HG02885 (cell line): ENCODE data around the gene ANKRD44.

Experiments used
- ATAC-seq: cut with Tn5 transposase; IDR thresholded peaks from one replicate; pipeline ENCODE4 v1.9.1; 2021; ENCODE audit warnings: mild to moderate bottlenecking; ENCODE audit not compliant: unreplicated experiment, poor library complexity

ANKRD44 gene

DNA sequence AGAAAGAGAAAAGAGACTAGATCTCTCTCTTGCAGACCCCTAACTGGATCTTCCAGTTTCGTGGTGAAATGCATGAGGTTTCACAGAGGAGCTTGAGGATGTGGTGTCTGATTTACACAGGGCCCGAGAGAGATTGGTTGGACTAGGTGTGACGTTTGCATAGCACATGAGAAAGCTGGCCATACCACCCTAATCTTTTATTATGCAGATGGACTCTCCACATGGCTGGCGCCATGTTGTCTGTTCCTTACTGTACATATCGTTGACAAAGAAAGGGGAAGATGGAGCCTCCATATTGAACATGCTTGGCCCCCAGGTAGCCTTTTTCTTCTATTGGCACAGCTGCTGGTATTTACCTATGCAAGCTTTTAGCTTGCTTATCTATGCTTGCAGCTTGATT, 356.6 kb downstream of the ANKRD44 start:
- no peak for ATAC-seq

DNA sequence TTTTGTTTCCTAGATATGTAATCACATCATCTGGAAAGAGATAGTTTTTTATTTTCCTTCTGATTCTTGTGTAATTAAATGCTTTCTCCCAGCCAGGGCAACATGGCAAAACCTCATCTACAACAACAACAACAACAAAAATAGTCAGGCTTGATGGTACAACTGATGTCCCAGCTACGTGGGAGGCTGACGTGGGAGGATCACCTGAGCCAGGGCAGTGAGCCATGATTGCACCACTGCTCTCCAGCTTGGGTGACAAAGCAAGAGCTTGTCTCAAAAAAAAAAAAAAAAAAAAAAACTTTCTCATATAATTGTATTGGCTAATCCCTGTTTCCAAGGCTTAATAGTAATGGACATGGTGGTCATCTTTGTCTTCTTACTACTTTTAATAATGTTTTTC, 357.6 kb downstream of the ANKRD44 start:
- no peak for ATAC-seq

DNA sequence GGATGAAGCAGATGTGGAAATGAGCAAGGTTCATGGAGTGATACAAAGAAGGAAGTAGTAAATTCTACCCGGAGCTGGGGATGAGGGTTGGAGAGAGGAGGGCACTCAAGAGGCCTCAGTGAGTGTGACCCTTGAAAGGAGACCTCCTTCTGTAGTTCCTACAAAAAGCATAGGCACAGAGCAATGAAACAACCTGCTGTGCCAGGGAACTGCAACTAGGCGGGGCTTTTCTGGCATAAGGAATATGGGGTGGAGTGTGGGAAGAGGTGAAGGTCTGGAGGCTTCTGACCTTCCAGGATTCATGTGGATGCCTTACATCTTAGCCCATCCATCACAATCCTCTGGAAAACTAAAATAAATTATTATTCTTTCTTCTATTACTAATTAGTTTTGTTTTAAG, 358.6 kb downstream of the ANKRD44 start:
- no peak for ATAC-seq

DNA sequence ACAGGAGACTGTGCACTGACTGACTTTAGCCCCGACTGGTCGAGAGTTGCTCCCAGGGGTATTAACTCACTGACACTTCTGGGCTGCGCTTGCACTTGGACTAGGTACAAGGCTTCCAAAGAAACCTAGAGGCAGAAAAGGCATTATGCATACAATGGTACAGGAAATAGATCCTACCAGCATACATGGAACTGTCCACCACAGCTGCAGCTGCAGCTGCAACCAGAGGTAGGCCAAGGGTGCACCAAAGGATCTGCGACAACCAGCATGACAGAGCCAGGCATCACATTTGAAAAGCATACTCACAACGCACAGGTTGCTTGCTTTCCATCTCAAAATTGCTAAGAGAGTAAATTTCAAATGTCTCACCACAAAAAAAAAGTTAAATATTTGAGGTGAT, 361.5 kb downstream of the ANKRD44 start:
- no peak for ATAC-seq

DNA sequence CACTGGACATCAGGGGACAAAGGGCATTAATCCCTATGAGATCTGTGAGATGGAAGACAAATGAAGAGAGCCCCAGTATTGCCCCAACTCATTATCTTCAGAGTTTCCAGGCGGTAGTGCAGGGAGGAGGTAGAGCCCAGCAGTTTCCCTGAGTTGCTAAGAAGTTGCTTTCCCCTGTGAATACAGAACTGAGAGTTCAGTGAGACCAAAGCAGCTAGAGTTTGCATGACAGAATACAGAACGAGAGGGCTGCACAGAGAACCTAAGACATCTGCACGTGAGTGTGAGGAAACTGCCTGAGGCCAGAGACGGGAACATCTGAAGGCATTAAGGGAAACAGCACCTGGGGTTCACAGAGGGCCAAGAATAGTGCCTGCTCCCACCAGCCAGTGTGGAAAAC, 366.0 kb downstream of the ANKRD44 start:
- ATAC-seq, result peak; percentile 94

DNA sequence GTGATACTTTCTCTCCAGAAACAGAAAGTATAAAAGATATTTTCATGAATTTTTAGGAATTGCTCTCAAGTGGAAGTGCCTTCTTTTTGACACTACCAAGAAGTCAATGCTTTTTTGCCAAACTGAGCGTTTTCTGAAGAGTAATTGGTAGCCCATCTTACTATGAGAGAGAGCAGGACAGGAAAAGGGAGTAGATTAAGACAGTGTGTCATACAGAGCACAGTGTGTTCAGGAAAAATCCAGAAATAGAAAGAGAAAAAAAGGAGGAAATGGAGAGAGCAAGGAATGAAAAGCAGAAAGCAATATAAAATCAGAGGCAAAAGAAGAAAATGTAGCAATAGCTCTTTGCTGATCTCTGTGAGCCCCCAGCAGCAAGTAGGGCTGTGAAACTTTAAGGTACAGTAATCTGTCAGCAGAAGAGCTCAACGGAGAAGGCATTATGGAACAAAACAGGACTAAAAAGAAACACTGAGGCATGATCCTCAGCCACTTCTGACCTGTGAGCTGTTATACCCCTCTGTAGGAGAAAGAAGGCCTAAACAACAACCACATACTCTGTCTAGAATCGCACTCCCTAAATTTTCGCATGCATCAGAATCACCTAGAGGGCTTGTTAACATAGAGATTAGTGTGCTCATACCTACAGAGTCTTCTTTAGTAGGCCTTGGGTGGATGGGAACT, 369.0 kb downstream of the ANKRD44 start:
- no peak for ATAC-seq

DNA sequence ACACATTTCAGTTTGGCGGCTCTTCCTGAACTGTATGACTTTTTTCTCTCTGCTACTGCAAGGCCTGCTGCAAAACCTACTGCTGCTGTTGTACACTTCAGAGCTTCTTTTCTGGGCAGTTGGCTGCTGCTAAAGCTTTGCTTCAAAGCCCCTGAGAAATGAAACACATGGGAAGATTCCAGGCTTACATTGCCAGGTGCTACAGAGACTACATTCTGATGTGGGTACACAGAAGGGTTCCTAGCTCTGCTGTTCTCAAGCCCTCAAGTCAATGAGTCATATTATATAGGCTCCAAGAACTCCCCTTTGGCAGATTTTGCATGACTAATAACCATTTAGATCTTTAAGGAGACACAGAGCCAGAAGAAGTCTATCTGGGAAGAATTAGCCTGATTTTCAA, 371.2 kb downstream of the ANKRD44 start:
- no peak for ATAC-seq
